Caco-2 (cell line): Measurements from ENCODE around the gene RACGAP1. TPM values are rescaled to one million over a fixed set of nuclear protein-coding genes. Genes with fewer than 3 reads are reported as not detected.

ENCODE experiments used
- BruUV-seq: library from RNA; stranded (reverse); fragments of 400-500 nt; replicated peaks from 2 replicates; lab custom pipeline; 2021; lab: Mats Ljungman, UMichigan
- CTCF ChIA-PET: fragments of 300-600 bp; sonication (Branson Sonifier 250); formaldehyde crosslinking; loops from one replicate; lab custom pipeline; 2022; ENCODE audit warnings: antibody characterized with exemption; lab: Charles Lee
- POLR2A ChIA-PET: fragments of 300-600 bp; sonication (Branson Sonifier 250); formaldehyde crosslinking; loops from one replicate; lab custom pipeline; 2022; ENCODE audit warnings: antibody characterized with exemption; lab: Charles Lee
- DNase-seq, 2 experiments: peaks; one replicate each; pipeline versions ENCODE4 v3.0.0 to v3.0.0-alpha.2; 2020 to 2022
- H3K27me3 ChIP-seq: replicated peaks from 2 replicates; pipeline ENCODE4 v1.6.0; 2011; ENCODE audit warnings: low read length; ENCODE audit not compliant: control insufficient read depth, insufficient read depth
- H3K36me3 ChIP-seq: 2 replicates; pipeline ENCODE4 v1.5.1; 2011; ENCODE audit warnings: low read length; ENCODE audit not compliant: control insufficient read depth, insufficient read depth
- H3K4me1 ChIP-seq: fragments of 250-450 bp; sonication (Bioruptor Pico); 2 replicates; pipeline ENCODE4 v1.5.1; 2020; ENCODE audit warnings: mild to moderate bottlenecking
- H3K4me3 ChIP-seq: 2 replicates; pipeline ENCODE4 v1.5.1; 2011; ENCODE audit warnings: low read depth, mild to moderate bottlenecking, control low read depth, low read length
- H3K9me3 ChIP-seq: fragments of 250-450 bp; sonication (Bioruptor Pico); 2 replicates; pipeline ENCODE4 v1.5.1; 2020; ENCODE audit warnings: mild to moderate bottlenecking, moderate library complexity
- H3K27ac Mint-ChIP-seq: one replicate; pipeline ENCODE4 v1.8.0; 2022; ENCODE audit warnings: mixed read lengths; ENCODE audit not compliant: unreplicated experiment
- H3K27me3 Mint-ChIP-seq: one replicate; pipeline ENCODE4 v1.8.0; 2022; ENCODE audit warnings: mixed read lengths; ENCODE audit not compliant: insufficient read depth, unreplicated experiment
- H3K36me3 Mint-ChIP-seq: one replicate; pipeline ENCODE4 v1.8.0; 2022; ENCODE audit warnings: mild to moderate bottlenecking, mixed read lengths; ENCODE audit not compliant: insufficient read depth, unreplicated experiment
- H3K4me1 Mint-ChIP-seq: one replicate; pipeline ENCODE4 v1.8.0; 2022; ENCODE audit warnings: low read depth, mixed read lengths; ENCODE audit not compliant: unreplicated experiment
- H3K4me3 Mint-ChIP-seq: one replicate; pipeline ENCODE4 v1.8.0; 2022; ENCODE audit warnings: mild to moderate bottlenecking, moderate library complexity, mixed read lengths; ENCODE audit not compliant: unreplicated experiment
- H3K9me3 Mint-ChIP-seq: one replicate; pipeline ENCODE4 v1.8.0; 2022; ENCODE audit warnings: mixed read lengths; ENCODE audit not compliant: unreplicated experiment
- CTCF ChIP-seq, 2 experiments: fragments of 200-600 bp in 1 of 2; IDR thresholded peaks; 1 replicate in 1 of 2; 2 replicates in 1 of 2; pipeline versions ENCODE4 v1.5.1 to v1.8.0; 2011 to 2022; ENCODE audit warnings: antibody characterized with exemption in 1 of 2, control low read depth in 1 of 2, inconsistent platforms in 1 of 2, low read depth in 1 of 2, low read length in 1 of 2, mild to moderate bottlenecking in 1 of 2, moderate library complexity in 1 of 2; ENCODE audit not compliant: insufficient read depth in 1 of 2, severe bottlenecking in 1 of 2, unreplicated experiment in 1 of 2
- intact Hi-C: fragments of 100-400 bp; cut with micrococcal nuclease; formaldehyde crosslinking; loops from one replicate; pipeline ENCODE4 v1.10.0; 2022; ENCODE audit not compliant: unreplicated experiment
- total RNA-seq: library from RNA; stranded (reverse); gene quantifications from 2 replicates; pipeline ENCODE4 v1.2.3, GENCODE V29; 2022

RACGAP1 gene
- total RNA-seq, 1 experiment from 2014 or later = 131 TPM

- Mint-ChIP-seq H3K4me3 (no peak overlapping the region), H3K27ac (no peak overlapping the region), H3K4me1 (peaks cover 9% of the 10 kb centered on the region), H3K36me3 (no peaks in the 10 kb centered on the region), H3K27me3 (peaks cover 2% of the 10 kb centered on the region), H3K9me3 (no peaks in the 10 kb centered on the region)
- no peak overlapping the region for H3K4me3 ChIP-seq
- BruUV-seq = no TSS peak
- peaks cover 8% of the 10 kb centered on the region for H3K4me1 ChIP-seq
- no peak for DNase-seq
- TF ChIP-seq CTCF (IDR thresholded peaks at IDR 0.05; ENCODE audit: insufficient read depth in 1 of 2, low read depth in 1 of 2, low read length in 1 of 2, severe bottlenecking in 1 of 2, unreplicated experiment in 1 of 2) = no peak
- H3K9me3 ChIP-seq = no peaks in the 10 kb centered on the region
- intact Hi-C loops = no loop called here
- ChIA-PET CTCF (interaction anchor here (1.5 kb wide), 1 partner anchor 9 kb away, joined by 12 read pairs; no protein-coding TSS in a partner anchor), POLR2A (no interaction called here)
- H3K27me3 ChIP-seq = no peaks in the 10 kb centered on the region
- no peaks in the 10 kb centered on the region for H3K36me3 ChIP-seq
These were observed 35.9 kb upstream of the RACGAP1 start for GRCh38 chr12:50061171-50061570.

- Histone ChIP-seq H3K36me3 (no peaks in the 10 kb centered on the region), H3K9me3 (no peaks in the 10 kb centered on the region), H3K4me3 (no peak overlapping the region), H3K4me1 (peaks cover 14% of the 10 kb centered on the region), H3K27me3 (no peaks in the 10 kb centered on the region)
- BruUV-seq = no TSS peak
- no peak for TF ChIP-seq CTCF (IDR thresholded peaks at IDR 0.05; ENCODE audit: insufficient read depth in 1 of 2, low read depth in 1 of 2, low read length in 1 of 2, severe bottlenecking in 1 of 2, unreplicated experiment in 1 of 2)
- intact Hi-C loops = no loop called here
- Mint-ChIP-seq H3K27ac (no peak overlapping the region), H3K4me1 (peaks cover 17% of the 10 kb centered on the region), H3K36me3 (no peaks in the 10 kb centered on the region), H3K4me3 (no peak overlapping the region), H3K9me3 (no peaks in the 10 kb centered on the region), H3K27me3 (peaks cover 2% of the 10 kb centered on the region)
- CTCF ChIA-PET = interaction anchor here (0.5 to 2.8 kb wide), 2 partner anchors 9 to 10 kb away, joined by 3 to 12 read pairs; no protein-coding TSS in a partner anchor
- POLR2A ChIA-PET = no interaction called here
- DNase-seq = no peak
These were observed 34.8 kb upstream of the RACGAP1 start for GRCh38 chr12:50060120-50060468.

- no peak for DNase-seq
- no peaks in the 10 kb centered on the region for H3K36me3 Mint-ChIP-seq
- peaks cover 14% of the 10 kb centered on the region for H3K4me1 ChIP-seq
- H3K4me3 ChIP-seq = no peak overlapping the region
- H3K27me3 Mint-ChIP-seq = peaks cover 2% of the 10 kb centered on the region
- POLR2A ChIA-PET = no interaction called here
- no peaks in the 10 kb centered on the region for H3K27me3 ChIP-seq
- no peak overlapping the region for H3K27ac Mint-ChIP-seq
- TF ChIP-seq CTCF (IDR thresholded peaks at IDR 0.05; ENCODE audit: insufficient read depth in 1 of 2, low read depth in 1 of 2, low read length in 1 of 2, severe bottlenecking in 1 of 2, unreplicated experiment in 1 of 2) = no peak
- peaks cover 17% of the 10 kb centered on the region for H3K4me1 Mint-ChIP-seq
- no TSS peak for BruUV-seq
- no peaks in the 10 kb centered on the region for H3K36me3 ChIP-seq
- intact Hi-C loops = loop anchor here (5.0 kb wide), 1 partner anchor 282 kb away; no protein-coding TSS in a partner anchor
- no peaks in the 10 kb centered on the region for H3K9me3 Mint-ChIP-seq
- CTCF ChIA-PET = interaction anchor here (0.6 to 2.8 kb wide), 4 partner anchors 11 to 188 kb away, joined by 4 to 12 read pairs (median 5); no protein-coding TSS in a partner anchor
- no peaks in the 10 kb centered on the region for H3K9me3 ChIP-seq
- H3K4me3 Mint-ChIP-seq = no peak overlapping the region
These were observed 34.3 kb upstream of the RACGAP1 start for GRCh38 chr12:50059440-50060119.
